NCI-H146 treated with DMSO at 0.1 percent for 48 hours (cell line): ENCODE measurements around the gene CD58.
A peak's percentile ranks its signal among the peaks of the same experiment; 100 is the strongest.

Experiments
- DNase-seq: peaks from one replicate; lab custom pipeline; 2025; ENCODE audit not compliant: unreplicated experiment; lab: John Stamatoyannopoulos, UW

CD58 gene

GRCh38 chr1:116494353-116494692 lies 76.5 kb downstream of the CD58 start:
- DNase-seq: no peak

- DNase-seq: no peak
These were observed 77.1 kb downstream of the CD58 start for GRCh38 chr1:116493484-116494352.

DNA sequence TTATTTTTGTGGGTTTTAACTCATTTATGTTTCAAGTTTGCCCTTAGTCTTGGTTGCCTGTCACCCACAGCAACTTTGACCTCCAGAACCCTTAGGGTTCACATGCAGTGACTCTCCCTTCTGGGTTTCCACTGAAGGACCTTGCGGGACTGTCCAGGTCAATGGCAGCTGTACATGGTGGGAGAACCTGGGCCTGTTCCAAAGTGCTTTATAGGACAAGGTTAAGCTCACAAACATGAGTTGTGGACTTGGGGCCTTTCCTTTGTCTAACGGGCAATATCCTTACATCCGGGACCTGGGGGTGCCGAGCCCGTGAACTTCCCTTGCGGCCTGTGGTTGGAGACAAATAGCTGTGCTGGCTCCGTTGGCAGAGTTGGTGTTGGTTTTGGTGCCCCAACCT lies 77.8 kb downstream of the CD58 start:
- no peak for DNase-seq

GRCh38 chr1:116492358-116492811 lies 78.4 kb downstream of the CD58 start:
- DNase-seq: no peak

- no peak for DNase-seq
These were observed 79.0 kb downstream of the CD58 start for GRCh38 chr1:116491700-116492357.

- no peak for DNase-seq
These were observed 80.2 kb downstream of the CD58 start for GRCh38 chr1:116490588-116490987.

DNA sequence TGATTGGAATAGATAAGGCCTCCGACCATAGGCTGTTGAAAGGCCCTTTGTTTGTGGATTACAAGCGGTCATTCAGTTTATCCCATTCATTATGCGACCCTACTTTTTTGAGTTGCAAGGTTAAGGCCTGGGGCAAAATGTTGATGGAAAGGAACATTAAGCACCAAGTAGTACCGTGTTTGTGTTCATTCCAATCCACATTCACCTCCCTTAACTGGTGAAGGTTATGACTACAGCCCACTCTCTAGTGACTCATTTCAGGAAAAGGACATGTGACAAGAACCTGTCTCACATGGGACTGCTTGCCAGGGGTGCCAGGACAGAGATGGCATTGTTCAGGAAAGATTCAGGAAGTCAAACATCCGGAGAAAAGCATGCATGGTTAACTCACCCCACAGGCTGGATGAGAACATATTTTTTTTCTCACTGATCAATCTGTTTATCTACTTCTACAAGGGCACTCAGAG lies 81.6 kb downstream of the CD58 start:
- DNase-seq: no peak

DNA sequence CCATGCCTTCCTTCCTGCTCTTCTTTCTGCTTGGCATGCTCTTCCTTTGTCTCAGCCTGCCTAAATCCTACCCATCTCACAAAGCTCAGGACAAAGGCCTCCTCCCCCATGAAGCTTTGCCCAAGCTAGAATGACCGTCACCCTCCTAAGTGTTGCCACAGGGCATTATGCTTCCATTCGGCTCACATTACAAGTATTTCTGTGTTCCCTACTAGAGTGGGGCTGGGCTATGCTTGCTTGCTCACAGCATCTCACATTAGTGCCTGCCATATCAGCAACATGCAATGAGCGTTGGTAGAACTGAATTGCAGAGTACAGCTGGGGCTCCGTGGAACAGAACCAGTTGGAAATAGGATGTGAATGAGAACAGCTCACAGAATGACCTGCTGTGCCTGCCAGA lies 82.8 kb downstream of the CD58 start:
- DNase-seq: no peak

DNA sequence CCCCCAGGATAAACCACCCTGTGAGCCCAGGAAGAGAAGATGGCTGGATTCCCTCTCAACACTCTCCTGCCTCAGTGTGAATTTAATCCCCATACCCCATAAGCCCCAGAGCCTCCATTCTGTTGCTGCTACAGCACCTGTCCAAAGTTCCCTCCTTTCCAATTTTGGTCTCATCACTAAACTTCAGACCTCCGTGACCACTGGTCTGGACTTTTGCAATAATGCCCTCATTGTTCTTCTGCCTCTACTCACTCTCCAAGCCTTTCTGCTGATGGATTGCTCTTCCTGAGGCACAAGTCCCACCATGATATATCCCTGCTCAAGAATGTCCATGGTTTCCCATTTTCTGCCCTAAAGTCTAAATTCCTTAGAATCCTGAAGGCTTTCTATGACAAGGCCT lies 83.2 kb downstream of the CD58 start:
- DNase-seq: no peak

GRCh38 chr1:116487031-116487430 lies 83.8 kb downstream of the CD58 start:
- no peak for DNase-seq

DNA sequence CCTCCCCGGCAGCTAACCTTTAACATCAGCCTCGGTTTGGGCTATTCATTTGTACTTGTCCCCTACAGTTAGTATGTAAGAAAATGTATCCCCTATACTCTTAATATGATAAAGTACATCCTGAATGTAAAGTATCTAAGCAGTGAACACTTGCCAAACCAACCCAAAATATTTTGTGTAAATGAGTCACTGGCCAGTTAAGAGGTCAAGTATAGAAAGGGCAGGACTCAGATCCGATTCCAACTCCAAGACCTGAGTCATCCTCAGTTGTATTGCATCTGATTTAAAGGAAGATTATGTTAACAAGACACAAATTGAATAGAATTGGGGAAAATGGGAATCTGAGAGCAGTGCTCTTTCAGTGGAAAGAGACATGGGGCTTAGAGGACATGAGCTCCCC lies 84.4 kb downstream of the CD58 start:
- no peak for DNase-seq

DNA sequence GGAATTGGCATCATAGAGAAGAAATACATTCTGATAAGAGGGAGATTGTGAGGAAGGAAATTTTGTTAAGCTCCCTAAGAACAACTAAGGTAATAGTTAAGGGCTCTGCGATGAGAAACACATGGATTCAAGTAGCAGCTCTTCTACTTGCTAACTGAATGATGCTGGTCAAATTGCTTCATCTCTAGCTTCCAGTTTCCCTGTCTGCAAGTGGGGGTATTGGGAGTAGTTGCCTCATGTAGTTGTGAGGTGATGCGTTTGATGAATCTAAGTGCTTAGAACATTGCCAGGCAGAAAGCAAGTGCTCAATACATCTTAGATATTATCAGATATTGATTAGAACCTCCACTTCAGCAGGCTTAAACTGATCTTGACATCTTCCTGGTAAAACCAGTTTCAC lies 84.8 kb downstream of the CD58 start:
- no peak for DNase-seq

DNA sequence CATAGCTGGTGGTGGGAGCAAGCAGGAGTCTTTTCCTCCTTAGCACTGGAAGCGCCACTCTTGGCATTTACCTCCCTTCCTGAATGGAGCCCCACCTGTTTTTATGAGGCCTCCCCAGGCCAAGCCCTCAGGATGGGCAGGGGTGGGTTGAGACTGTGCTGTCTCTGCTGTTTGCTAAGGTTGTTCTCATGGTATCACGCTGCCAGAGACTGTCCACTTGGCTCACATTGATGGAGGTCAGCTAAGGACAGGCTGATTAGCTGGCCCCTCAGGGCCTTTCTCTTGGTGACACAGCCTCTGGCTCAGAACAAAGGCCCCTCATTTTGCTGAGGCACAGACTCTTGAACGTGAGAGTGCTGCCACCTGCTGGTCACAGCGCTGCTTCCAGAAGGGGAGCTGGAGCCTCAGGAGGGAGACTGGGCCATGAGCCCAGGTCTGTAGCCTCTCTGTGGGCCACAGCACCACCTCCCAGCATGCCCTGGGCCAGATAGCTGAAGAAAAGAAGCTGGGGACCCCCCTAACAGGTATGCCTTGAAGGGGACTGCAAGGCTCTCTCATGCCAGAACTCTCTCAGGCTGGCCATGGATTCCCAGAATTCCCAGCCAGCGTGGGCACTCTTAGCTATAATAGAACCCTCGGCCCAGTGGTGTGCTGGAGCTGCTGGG lies 85.6 kb downstream of the CD58 start:
- peak; percentile 75 for DNase-seq

GRCh38 chr1:116483481-116484309 lies 87.1 kb downstream of the CD58 start:
- DNase-seq: no peak

- no peak for DNase-seq
These were observed 88.3 kb downstream of the CD58 start for GRCh38 chr1:116482490-116482889.

DNA sequence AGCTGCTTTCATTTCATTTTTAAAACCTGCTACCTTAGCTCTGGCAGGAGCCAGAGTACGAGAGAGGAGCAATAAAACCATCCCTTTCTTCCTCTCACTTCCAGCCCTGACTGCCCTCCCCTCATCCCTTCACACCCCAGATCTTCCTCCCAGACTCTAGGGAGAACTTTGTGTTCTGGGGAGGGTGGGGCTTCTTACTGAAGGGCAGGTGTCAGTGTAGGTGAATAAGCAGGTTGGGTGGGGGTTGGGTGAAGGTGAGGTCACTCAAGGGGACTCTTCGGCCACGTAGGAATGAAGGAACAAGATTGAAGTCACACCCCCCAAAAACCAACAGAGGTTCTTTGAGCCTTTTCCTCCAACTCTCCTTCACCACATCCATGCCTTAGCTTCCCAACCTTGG lies 88.9 kb downstream of the CD58 start:
- DNase-seq: no peak

DNA sequence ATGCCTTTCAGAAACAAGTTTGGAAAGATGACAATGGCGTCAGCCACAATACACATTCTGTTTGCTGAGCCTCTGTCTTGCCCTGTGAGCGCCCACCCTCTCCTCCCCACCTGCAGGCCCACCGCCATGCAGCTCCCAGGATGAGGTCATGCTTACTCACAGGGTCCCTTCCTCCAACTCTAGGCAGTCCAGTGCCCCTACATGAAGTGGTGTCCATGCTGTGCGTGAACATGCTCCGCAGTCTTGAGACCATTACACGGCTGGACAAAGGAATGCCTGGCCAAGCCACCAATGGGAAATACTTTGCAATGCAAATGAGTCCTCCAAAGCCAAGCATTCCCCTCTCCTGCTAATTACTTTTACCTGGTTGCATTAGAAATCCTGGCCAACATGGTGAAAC lies 92.2 kb downstream of the CD58 start:
- DNase-seq: no peak

- no peak for DNase-seq
These were observed 93.4 kb downstream of the CD58 start for GRCh38 chr1:116477429-116477828.

GRCh38 chr1:116476321-116476720 lies 94.5 kb downstream of the CD58 start:
- no peak for DNase-seq

DNA sequence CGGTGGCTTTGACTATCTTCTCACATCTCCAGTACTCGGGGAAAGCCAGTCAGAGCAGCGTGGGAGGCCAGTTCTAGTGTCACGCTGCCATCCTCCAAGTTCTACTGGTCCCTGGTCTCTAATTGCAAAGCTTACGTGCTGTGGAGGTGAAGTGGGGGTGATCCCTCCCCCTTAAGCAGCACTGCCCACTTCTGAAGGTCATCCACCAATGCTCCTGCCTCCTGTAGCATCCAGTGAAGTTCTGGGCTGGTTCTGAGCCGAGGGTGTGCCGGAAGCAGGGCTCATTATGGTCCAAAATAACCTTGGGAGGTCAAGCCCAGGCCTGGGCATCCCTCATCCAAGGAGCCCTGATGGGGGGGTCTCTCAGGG lies 95.0 kb downstream of the CD58 start:
- no peak for DNase-seq
